Hepatocyte (in vitro differentiated cells): Measurements from ENCODE around the gene NCBP2. TPM values are rescaled to one million over a fixed set of nuclear protein-coding genes. Genes with fewer than 3 reads are reported as not detected.

Source experiments
- DNase-seq: peaks from one replicate; pipeline ENCODE4 v3.0.0-alpha.2; 2016; ENCODE audit warnings: low spot score
- H2AFZ ChIP-seq: fragments of 200-600 bp; sonication (generic); 2 replicates; pipeline ENCODE4 v1.6.0; 2016; ENCODE audit warnings: antibody characterized with exemption, mild to moderate bottlenecking
- H3K27ac ChIP-seq: fragments of 200-600 bp; sonication (generic); 2 replicates; pipeline ENCODE4 v1.5.1; 2016; ENCODE audit warnings: mild to moderate bottlenecking
- H3K27me3 ChIP-seq: fragments of 200-600 bp; sonication (generic); 2 replicates; pipeline ENCODE4 v1.6.1; 2016
- H3K36me3 ChIP-seq: fragments of 200-600 bp; sonication (generic); replicated peaks from 2 replicates; pipeline ENCODE4 v1.5.1; 2016; ENCODE audit warnings: low read depth; ENCODE audit not compliant: insufficient read depth
- H3K4me1 ChIP-seq: fragments of 200-600 bp; sonication (generic); 2 replicates; pipeline ENCODE4 v1.5.1; 2016; ENCODE audit warnings: mild to moderate bottlenecking, moderate library complexity; ENCODE audit not compliant: insufficient read depth
- H3K4me2 ChIP-seq: fragments of 200-600 bp; sonication (generic); 2 replicates; pipeline ENCODE4 v1.6.0; 2016
- H3K4me3 ChIP-seq: fragments of 200-600 bp; sonication (generic); 2 replicates; pipeline ENCODE4 v1.5.1; 2016; ENCODE audit warnings: mild to moderate bottlenecking
- H3K79me2 ChIP-seq: fragments of 200-600 bp; sonication (generic); 2 replicates; pipeline ENCODE4 v1.6.0; 2017; ENCODE audit warnings: mild to moderate bottlenecking
- H3K9me2 ChIP-seq: fragments of 200-600 bp; sonication (generic); replicated peaks from 2 replicates; pipeline ENCODE4 v1.6.0; 2017; ENCODE audit warnings: mild to moderate bottlenecking; ENCODE audit not compliant: insufficient read depth
- H3K9me3 ChIP-seq: fragments of 200-600 bp; sonication (generic); 2 replicates; pipeline ENCODE4 v1.5.1; 2016; ENCODE audit warnings: low read depth, mild to moderate bottlenecking
- H4K20me1 ChIP-seq: fragments of 200-600 bp; sonication (generic); 2 replicates; pipeline ENCODE4 v1.6.0; 2016; ENCODE audit warnings: mild to moderate bottlenecking; ENCODE audit not compliant: insufficient read depth, poor library complexity, severe bottlenecking
- CTCF ChIP-seq: fragments of 200-600 bp; sonication (generic); IDR thresholded peaks from 2 replicates; pipeline ENCODE4 v1.5.1; 2016; ENCODE audit warnings: antibody characterized with exemption, mild to moderate bottlenecking; ENCODE audit not compliant: poor library complexity
- EZH2 ChIP-seq: fragments of 200-600 bp; sonication (generic); IDR thresholded peaks from 2 replicates; pipeline ENCODE4 v1.6.1; 2016; ENCODE audit warnings: antibody characterized with exemption, mild to moderate bottlenecking, borderline replicate concordance
- EZH2phosphoT487 ChIP-seq: fragments of 200-600 bp; sonication (generic); IDR thresholded peaks from one replicate; pipeline ENCODE4 v1.6.1; 2018; ENCODE audit warnings: antibody characterized with exemption, mild to moderate bottlenecking, low read depth, moderate library complexity; ENCODE audit not compliant: unreplicated experiment, severe bottlenecking
- WGBS: methylation state at CpG from one replicate; pipeline ENCODE4 v1.1.6; 2016; ENCODE audit warnings: low lambda C conversion rate; ENCODE audit errors: missing lambda C conversion rate; 5-methylcytosine and 5-hydroxymethylcytosine counted together
- polyA plus RNA-seq: library from polyadenylated mRNA; unstranded; fragments of >200 nt; fragmentation: Nextera tagmentation; extraction: Ambion mirVana; gene quantifications from 2 replicates; pipeline ENCODE4 v1.2.1, GENCODE V29; 2016
- total RNA-seq: library from RNA; depleted of rRNA; stranded (reverse); fragments of >200 nt; gene quantifications from 2 replicates; pipeline ENCODE4 v1.2.3, GENCODE V29; 2014

NCBP2 gene
- total and polyA plus RNA-seq, 2 experiments from 2014 or later = 78.3 to 101 TPM

DNA sequence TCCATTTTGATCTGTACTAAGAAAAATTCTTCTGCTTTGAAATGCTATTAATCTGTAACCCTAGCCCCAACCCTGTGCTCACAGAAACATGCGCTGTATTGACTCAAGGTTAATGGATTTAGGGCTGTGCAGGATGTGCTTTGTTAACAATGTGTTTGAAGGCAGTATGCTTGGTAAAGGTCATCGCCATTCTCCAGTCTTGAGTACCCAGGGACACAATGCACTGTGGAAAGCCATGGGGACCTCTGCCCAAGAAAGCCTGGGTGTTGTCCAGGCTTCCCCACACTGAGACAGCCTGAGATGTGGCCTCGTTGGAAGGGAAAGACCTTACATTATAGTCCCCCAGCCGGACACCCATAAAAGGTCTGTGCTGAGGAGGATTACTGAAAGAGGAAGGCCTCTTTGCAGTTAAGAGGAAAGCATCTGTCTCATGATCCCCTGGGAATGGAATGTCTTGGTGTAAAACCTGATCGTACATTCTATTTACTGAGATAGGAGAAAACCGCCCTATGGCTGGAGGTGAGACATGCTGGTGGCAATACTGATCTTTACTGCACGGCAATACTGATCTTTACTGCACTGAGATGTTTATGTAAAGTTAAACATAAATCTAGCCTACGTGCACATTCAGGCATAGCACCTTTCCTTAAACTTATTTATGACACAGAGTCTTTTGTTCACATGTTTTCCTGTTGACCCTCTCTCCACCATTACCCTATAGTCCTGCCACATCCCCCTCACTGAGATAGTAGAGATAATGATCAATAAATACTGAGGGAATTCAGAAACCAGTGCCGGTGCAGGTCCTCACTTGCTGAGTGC is 20.0 kb upstream of the NCBP2 start:
- no peak for TF ChIP-seq EZH2
- no peak for TF ChIP-seq EZH2phosphoT487
- no peak for TF ChIP-seq CTCF
- Histone ChIP-seq H3K9me3 (no peaks in the 10 kb centered on the region), H3K4me1 (peaks cover 19% of the 10 kb centered on the region), H3K27me3 (no peaks in the 10 kb centered on the region), H3K27ac (peak overlapping the region; percentile 91), H3K79me2 (peaks cover 14% of the 10 kb centered on the region), H3K9me2 (no peaks in the 10 kb centered on the region), H3K36me3 (no peaks in the 10 kb centered on the region), H2AFZ (no peak overlapping the region), H3K4me2 (peak overlapping the region; percentile 25), H3K4me3 (no peak overlapping the region), H4K20me1 (no peaks in the 10 kb centered on the region)
- DNase-seq = no peak
- WGBS = 43% methylated on average over 9 of the region's 9 CpGs

DNA sequence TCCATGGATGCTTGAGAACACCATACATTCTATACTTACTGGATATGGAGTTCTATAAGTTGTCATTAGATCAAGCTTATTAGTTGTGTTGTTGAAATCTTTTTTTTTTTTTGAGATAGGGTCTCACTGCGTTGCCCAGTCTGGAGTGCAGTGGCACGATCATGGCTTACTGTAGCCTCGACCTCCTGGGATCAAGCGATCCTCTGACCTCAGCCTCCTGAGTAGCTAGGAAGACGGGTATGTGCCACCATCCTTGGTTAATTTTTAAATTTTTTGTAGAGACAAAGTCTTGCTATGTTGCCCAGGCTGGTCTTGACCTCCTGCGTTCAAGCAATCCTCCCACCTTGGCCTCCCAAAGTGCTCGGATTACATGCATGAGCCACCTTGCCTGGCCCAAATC is 12.5 kb upstream of the NCBP2 start:
- Histone ChIP-seq H3K27me3 (no peaks in the 10 kb centered on the region), H4K20me1 (no peaks in the 10 kb centered on the region)

GRCh38 chr3:196951371-196951770 is 9.0 kb upstream of the NCBP2 start:
- H3K9me2 ChIP-seq = no peaks in the 10 kb centered on the region
- no peaks in the 10 kb centered on the region for H3K27me3 ChIP-seq
- no peaks in the 10 kb centered on the region for H4K20me1 ChIP-seq
- H3K9me3 ChIP-seq = no peaks in the 10 kb centered on the region
- no peaks in the 10 kb centered on the region for H3K4me1 ChIP-seq
- 88% methylated on average over 3 of the region's 3 CpGs for WGBS
- TF ChIP-seq EZH2 = no peak
- no peak for TF ChIP-seq CTCF
- TF ChIP-seq EZH2phosphoT487 = no peak
- H3K27ac ChIP-seq = no peak overlapping the region
- H2AFZ ChIP-seq = no peak overlapping the region
- no peaks in the 10 kb centered on the region for H3K79me2 ChIP-seq
- no peak overlapping the region for H3K4me3 ChIP-seq
- no peak for DNase-seq
- H3K36me3 ChIP-seq = no peaks in the 10 kb centered on the region
- no peak overlapping the region for H3K4me2 ChIP-seq

More for the DNA sequence above, 12.5 kb upstream of the NCBP2 start:
- no peak overlapping the region for H3K4me3 ChIP-seq
- DNase-seq = no peak
- H3K9me2 ChIP-seq = no peaks in the 10 kb centered on the region
- H3K36me3 ChIP-seq = no peaks in the 10 kb centered on the region
- H3K4me2 ChIP-seq = no peak overlapping the region
- no peak overlapping the region for H3K27ac ChIP-seq
- WGBS = 86% methylated on average over 7 of the region's 7 CpGs
- H3K9me3 ChIP-seq = no peaks in the 10 kb centered on the region
- H3K4me1 ChIP-seq = no peaks in the 10 kb centered on the region
- no peak for TF ChIP-seq CTCF
- no peak for TF ChIP-seq EZH2
- TF ChIP-seq EZH2phosphoT487 = no peak
- no peaks in the 10 kb centered on the region for H3K79me2 ChIP-seq
- no peak overlapping the region for H2AFZ ChIP-seq
